NAMALWA (cell line): ENCODE data around the gene HNF4A.
"Not testable (repeated sequence)": the region's sequence is repeated elsewhere in the genome, so short reads cannot be mapped to it uniquely, and the experiment has no call there.

Experiments
- DNase-seq: peaks from one replicate; pipeline ENCODE4 v3.0.0-alpha.2; 2015; ENCODE audit warnings: low spot score

HNF4A gene

GRCh38 chr20:44345941-44346340 is 9.6 kb upstream of the HNF4A start:
- DNase-seq: not testable (repeated sequence)

- no peak for DNase-seq
Observed at GRCh38 chr20:44348168-44348659, 7.3 kb upstream of the HNF4A start.

- no peak for DNase-seq
Observed at GRCh38 chr20:44349349-44349748, 6.2 kb upstream of the HNF4A start.

GRCh38 chr20:44350567-44350966 is 4.9 kb upstream of the HNF4A start:
- no peak for DNase-seq

- DNase-seq: no peak
Observed at GRCh38 chr20:44354979-44355497, 461 bp upstream of the HNF4A start.

GRCh38 chr20:44356353-44356723 is 839 bp downstream of the HNF4A start:
- no peak for DNase-seq

GRCh38 chr20:44357020-44357419 is 1.5 kb downstream of the HNF4A start:
- no peak for DNase-seq

GRCh38 chr20:44357555-44358125 is 2.1 kb downstream of the HNF4A start:
- no peak for DNase-seq

GRCh38 chr20:44358776-44359175 is 3.3 kb downstream of the HNF4A start:
- DNase-seq: no peak

- no peak for DNase-seq
Observed at GRCh38 chr20:44360221-44360620, 4.7 kb downstream of the HNF4A start.

GRCh38 chr20:44361021-44361420 is 5.5 kb downstream of the HNF4A start:
- no peak for DNase-seq

- DNase-seq: no peak
Observed at GRCh38 chr20:44362466-44362940, 7.0 kb downstream of the HNF4A start.

GRCh38 chr20:44364068-44364467 is 8.6 kb downstream of the HNF4A start:
- DNase-seq: no peak

GRCh38 chr20:44364780-44365179 is 9.3 kb downstream of the HNF4A start:
- DNase-seq: no peak

GRCh38 chr20:44367746-44368145 is 12.2 kb downstream of the HNF4A start:
- no peak for DNase-seq

GRCh38 chr20:44370639-44371218 is 15.2 kb downstream of the HNF4A start:
- no peak for DNase-seq

GRCh38 chr20:44382641-44383040 is 27.1 kb downstream of the HNF4A start:
- no peak for DNase-seq

- peak; percentile 82 for DNase-seq
Observed at GRCh38 chr20:44384423-44385027, 29.0 kb downstream of the HNF4A start.

- peak; percentile 81 for DNase-seq
Observed at GRCh38 chr20:44388466-44389023, 33.0 kb downstream of the HNF4A start.

- no peak for DNase-seq
Observed at GRCh38 chr20:44389871-44390270, 34.4 kb downstream of the HNF4A start.

- no peak for DNase-seq
Observed at GRCh38 chr20:44390280-44390679, 34.8 kb downstream of the HNF4A start.

- no peak for DNase-seq
Observed at GRCh38 chr20:44392088-44392775, 36.7 kb downstream of the HNF4A start.
